IMR-90 (cell line): ENCODE results near the gene C1QC. TPM values are rescaled to one million over a fixed set of nuclear protein-coding genes. Genes with fewer than 3 reads are reported as not detected.

ENCODE experiments used
- ATAC-seq: fragments of 200-7000 bp; cut with Tn5 transposase; 2 replicates; pipeline ENCODE4 v1.9.1; 2020; ENCODE audit warnings: low read depth, mild to moderate bottlenecking, moderate library complexity
- BruUV-seq: library from RNA; stranded (reverse); fragments of 400-500 nt; replicated peaks from 2 replicates; lab custom pipeline; 2021; lab: Mats Ljungman, UMichigan
- CTCF ChIA-PET: fragments of 300-600 bp; formaldehyde crosslinking; extraction: SDS; loops from one replicate; lab custom pipeline; 2021; ENCODE audit warnings: antibody characterized with exemption; lab: Yijun Ruan, JAX
- POLR2A ChIA-PET: fragments of 300-600 bp; sonication (Branson Sonifier 250); formaldehyde crosslinking; loops from one replicate; lab custom pipeline; 2022; ENCODE audit warnings: antibody characterized with exemption; ENCODE audit not compliant: unreplicated experiment; lab: Charles Lee
- DNase-seq: peaks from one replicate; pipeline ENCODE4 v3.0.0; 2013
- H2AFZ ChIP-seq: replicated peaks from 2 replicates; pipeline ENCODE3; 2013; ENCODE audit warnings: low read length, mild to moderate bottlenecking; ENCODE audit not compliant: poor library complexity
- H2AK5ac ChIP-seq: 2 replicates; pipeline ENCODE4 v1.6.1; 2013; ENCODE audit warnings: low read depth, low read length, inconsistent platforms
- H2AK9ac ChIP-seq: replicated peaks from 2 replicates; pipeline ENCODE3; 2013; ENCODE audit warnings: mild to moderate bottlenecking, low read depth, low read length, moderate library complexity; ENCODE audit not compliant: poor library complexity
- H2BK120ac ChIP-seq: 2 replicates; pipeline ENCODE4 v1.6.1; 2013; ENCODE audit warnings: low read depth, low read length, inconsistent platforms
- H2BK15ac ChIP-seq: 3 replicates; pipeline ENCODE4 v1.6.1; 2013; ENCODE audit warnings: low read depth, low read length, inconsistent platforms
- H2BK20ac ChIP-seq: 2 replicates; pipeline ENCODE4 v1.6.1; 2013; ENCODE audit warnings: low read depth, mild to moderate bottlenecking, inconsistent platforms, low read length, moderate library complexity
- H2BK5ac ChIP-seq: 2 replicates; pipeline ENCODE4 v1.6.1; 2013; ENCODE audit warnings: mild to moderate bottlenecking, low read depth, low read length, inconsistent platforms; ENCODE audit not compliant: poor library complexity, severe bottlenecking
- H3K14ac ChIP-seq: replicated peaks from 2 replicates; pipeline ENCODE4 v1.6.1; 2013; ENCODE audit warnings: low read depth, low read length, inconsistent platforms
- H3K18ac ChIP-seq: 2 replicates; pipeline ENCODE4 v1.6.1; 2013; ENCODE audit warnings: low read depth, low read length, control low read depth
- H3K23ac ChIP-seq: 2 replicates; pipeline ENCODE4 v1.6.1; 2013; ENCODE audit warnings: low read depth, low read length, inconsistent platforms
- H3K27ac ChIP-seq: 2 replicates; pipeline ENCODE4 v1.5.1; 2013; ENCODE audit warnings: mild to moderate bottlenecking, control low read depth, low read length; ENCODE audit not compliant: insufficient read depth
- H3K27me3 ChIP-seq: 2 replicates; pipeline ENCODE4 v1.6.1; 2013; ENCODE audit warnings: low read length; ENCODE audit not compliant: control insufficient read depth, insufficient read depth
- H3K36me3 ChIP-seq: 2 replicates; pipeline ENCODE4 v1.6.1; 2013; ENCODE audit warnings: low read length, mixed read lengths; ENCODE audit not compliant: control insufficient read depth, insufficient read depth
- H3K4ac ChIP-seq: 2 replicates; pipeline ENCODE4 v1.6.1; 2013; ENCODE audit warnings: low read depth, low read length, inconsistent platforms
- H3K4me1 ChIP-seq: 2 replicates; pipeline ENCODE4 v1.6.1; 2013; ENCODE audit warnings: low read length, mixed read lengths; ENCODE audit not compliant: control insufficient read depth, insufficient read depth
- H3K4me2 ChIP-seq: 2 replicates; pipeline ENCODE4 v1.6.1; 2013; ENCODE audit warnings: low read depth, mild to moderate bottlenecking, control low read depth, low read length, moderate library complexity
- H3K4me3 ChIP-seq: 2 replicates; pipeline ENCODE4 v1.5.1; 2013; ENCODE audit warnings: low read depth, mild to moderate bottlenecking, control low read depth, low read length, moderate library complexity; ENCODE audit not compliant: insufficient read depth
- H3K56ac ChIP-seq: 2 replicates; pipeline ENCODE4 v1.6.1; 2013; ENCODE audit warnings: low read length, inconsistent platforms; ENCODE audit not compliant: insufficient read depth; ENCODE audit errors: extremely low read depth
- H3K79me1 ChIP-seq, 2 experiments: 2 replicates each; pipeline ENCODE4 v1.6.1; 2013; ENCODE audit warnings: low read length in 2 of 2, inconsistent platforms in 1 of 2, low read depth in 1 of 2
- H3K9ac ChIP-seq: 2 replicates; pipeline ENCODE4 v1.6.1; 2013; ENCODE audit warnings: low read depth, low read length, control low read depth
- H3K9me1 ChIP-seq: 2 replicates; pipeline ENCODE4 v1.6.1; 2013; ENCODE audit warnings: low read length, inconsistent platforms; ENCODE audit not compliant: insufficient read depth
- H3K9me3 ChIP-seq: 2 replicates; pipeline ENCODE4 v1.6.1; 2013; ENCODE audit warnings: low read length; ENCODE audit not compliant: control insufficient read depth, insufficient read depth
- H4K20me1 ChIP-seq: 2 replicates; pipeline ENCODE4 v1.6.1; 2013; ENCODE audit warnings: low read length, inconsistent platforms; ENCODE audit not compliant: insufficient read depth
- H4K5ac ChIP-seq: 2 replicates; pipeline ENCODE4 v1.6.1; 2013; ENCODE audit warnings: mild to moderate bottlenecking, low read depth, low read length, control low read depth
- H4K8ac ChIP-seq, 2 experiments: 2 replicates each; pipeline ENCODE4 v1.6.1; 2013; ENCODE audit warnings: low read depth in 2 of 2, low read length in 2 of 2, control low read depth in 1 of 2, inconsistent platforms in 1 of 2
- H4K91ac ChIP-seq: 2 replicates; pipeline ENCODE4 v1.6.1; 2013; ENCODE audit warnings: low read depth, low read length, inconsistent platforms; ENCODE audit not compliant: insufficient read depth
- CEBPB ChIP-seq: IDR thresholded peaks from 2 replicates; pipeline ENCODE4 v1.6.1; 2012; ENCODE audit warnings: low read depth, low read length, improper control_type of control experiment
- CHD1 ChIP-seq: IDR thresholded peaks from 2 replicates; pipeline ENCODE4 v1.6.1; 2012; ENCODE audit warnings: low read depth, low read length, improper control_type of control experiment
- CTCF ChIP-seq: conservative IDR thresholded peaks from 2 replicates; pipeline ENCODE4 v1.5.1; 2012; ENCODE audit warnings: mild to moderate bottlenecking, low read depth, low read length, improper control_type of control experiment
- ELK1 ChIP-seq: fragments of 150-350 bp; IDR thresholded peaks from 2 replicates; pipeline ENCODE4 v1.6.1; 2016; ENCODE audit warnings: low read depth, mild to moderate bottlenecking, low read length, moderate library complexity, borderline replicate concordance
- MAFK ChIP-seq: IDR thresholded peaks from 2 replicates; pipeline ENCODE4 v1.6.1; 2012; ENCODE audit warnings: low read depth, low read length, improper control_type of control experiment
- MXI1 ChIP-seq: IDR thresholded peaks from 2 replicates; pipeline ENCODE4 v1.6.1; 2012; ENCODE audit warnings: low read depth, mild to moderate bottlenecking, low read length, moderate library complexity, borderline replicate concordance
- POLR2A ChIP-seq: IDR thresholded peaks from 2 replicates; pipeline ENCODE4 v1.6.1; 2012; ENCODE audit warnings: mild to moderate bottlenecking, low read depth, low read length
- RAD21 ChIP-seq: IDR thresholded peaks from 2 replicates; pipeline ENCODE4 v1.6.1; 2012; ENCODE audit warnings: low read length, improper control_type of control experiment
- RCOR1 ChIP-seq: IDR thresholded peaks from 2 replicates; pipeline ENCODE4 v1.6.1; 2012; ENCODE audit warnings: mild to moderate bottlenecking, low read length, improper control_type of control experiment; ENCODE audit not compliant: insufficient replicate concordance
- RFX5 ChIP-seq: IDR thresholded peaks from 2 replicates; pipeline ENCODE4 v1.8.0; 2012; ENCODE audit warnings: low read depth, mild to moderate bottlenecking, low read length, moderate library complexity
- SMC3 ChIP-seq: fragments of 150-350 bp; IDR thresholded peaks from 2 replicates; pipeline ENCODE4 v1.6.1; 2016; ENCODE audit warnings: low read depth, mild to moderate bottlenecking, antibody characterized with exemption, low read length, moderate library complexity
- WGBS, 2 experiments: methylation state at CpG; one replicate each; pipeline versions ENCODE4 v1.1.5 to v1.1.7; 2013; ENCODE audit warnings: missing lambda C conversion rate in 2 of 2; ENCODE audit not compliant: insufficient read length in 1 of 2; ENCODE audit errors: extremely low coverage in 2 of 2; 5-methylcytosine and 5-hydroxymethylcytosine counted together
- dilution Hi-C: fragments of 300-500 bp; cut with HindIII; formaldehyde crosslinking; loops from one replicate; pipeline ENCODE4 v1.14.3; 2018; ENCODE audit warnings: low sequenced_read_pairs; ENCODE audit not compliant: unreplicated experiment
- in situ Hi-C: fragments of 300-500 bp; cut with MboI; formaldehyde crosslinking; loops from 3 replicates; pipeline ENCODE4 v1.14.3; 2019; ENCODE audit warnings: low sequenced_read_pairs, inconsistent platforms, mixed read lengths
- intact Hi-C: fragments of 100-400 bp; cut with micrococcal nuclease; formaldehyde crosslinking; loops from 2 replicates; pipeline ENCODE4 v1.10.0; 2022
- polyA plus RNA-seq, 3 experiments: library from polyadenylated mRNA; depleted of rRNA; stranded (reverse); fragments of >200 nt; gene quantifications; 2 replicates each; pipeline ENCODE4 v1.2.3, GENCODE V29; 2012; ENCODE audit warnings: low replicate concordance in 1 of 3
- total RNA-seq: library from RNA; depleted of rRNA; stranded (reverse); fragments of >200 nt; gene quantifications from 2 replicates; pipeline ENCODE4 v1.2.3, GENCODE V29; 2012

C1QC gene
- total and polyA plus RNA-seq, 2 of the 4 experiments (the other 2 are of a cell fraction) = not detected

GRCh38 chr1:22680726-22681125 is 37.3 kb downstream of the C1QC start:
- in situ Hi-C loops = no loop called here
- Histone ChIP-seq H2AK9ac (no peak overlapping the region), H4K5ac (no peak overlapping the region), H3K36me3 (no peaks in the 10 kb centered on the region), H3K4me3 (no peak overlapping the region), H3K9me3 (no peaks in the 10 kb centered on the region), H3K4me2 (no peak overlapping the region), H2BK20ac (no peak overlapping the region), H2BK120ac (no peak overlapping the region), H3K27me3 (peaks cover 19% of the 10 kb centered on the region), H2BK5ac (no peak overlapping the region), H3K14ac (no peak overlapping the region), H2AK5ac (no peak overlapping the region), H3K4ac (no peak overlapping the region), H3K9me1 (no peaks in the 10 kb centered on the region; the same call in 1 of the 2 replicates), H2BK15ac (no peak overlapping the region), H4K8ac (no peak overlapping the region), H3K27ac (no peak overlapping the region), H4K20me1 (no peaks in the 10 kb centered on the region), H3K79me1 (no peaks in the 10 kb centered on the region), H3K56ac (no peak overlapping the region), H3K18ac (no peak overlapping the region), H4K91ac (no peak overlapping the region), H3K9ac (no peak overlapping the region), H2AFZ (no peak overlapping the region), H3K4me1 (peaks cover 3% of the 10 kb centered on the region), H3K23ac (no peak overlapping the region)
- POLR2A ChIA-PET = no interaction called here
- CTCF ChIA-PET = no interaction called here
- WGBS, 2 experiments = no CpG with 5 or more reads among the region's 9 CpGs
- dilution Hi-C loops = no loop called here
- DNase-seq (no peak), ATAC-seq (no peak)
- intact Hi-C loops = no loop called here
- BruUV-seq = no TSS peak
- TF ChIP-seq CTCF (no peak), MAFK (no peak), POLR2A (no peak), CEBPB (no peak), ELK1 (no peak), RAD21 (no peak), SMC3 (no peak), CHD1 (no peak), MXI1 (no peak), RCOR1 (no peak), RFX5 (no peak)
